RWPE1 (cell line): Measurements from ENCODE around the gene ASB2.

Source experiments
- CTCF ChIA-PET: fragments of 350-600 bp; sonication (Branson Sonifier 250); formaldehyde crosslinking; extraction: SDS; loops from one replicate; lab custom pipeline; 2021; lab: Yijun Ruan, JAX
- POLR2A ChIA-PET: fragments of 400-600 bp; formaldehyde crosslinking; extraction: SDS; loops from one replicate; lab custom pipeline; 2020; ENCODE audit warnings: antibody characterized with exemption; ENCODE audit not compliant: low non-redundant PET; lab: Yijun Ruan, JAX
- DNase-seq: peaks from one replicate; pipeline ENCODE4 v3.0.0; 2012; ENCODE audit warnings: low spot score
- H3K27ac ChIP-seq: fragments of 450-650 bp; 2 replicates; pipeline ENCODE4 v1.5.1; 2017
- CTCF ChIP-seq: fragments of 450-650 bp; conservative IDR thresholded peaks from 2 replicates; pipeline ENCODE4 v1.5.1; 2017; ENCODE audit warnings: low read depth, mild to moderate bottlenecking

ASB2 gene

GRCh38 chr14:93993382-93993781, 17.0 kb upstream of the ASB2 start:
- POLR2A ChIA-PET, result interaction anchor here (0.5 kb wide), 1 partner anchor 744 kb away, joined by 7 read pairs; no protein-coding TSS in a partner anchor
- no peak overlapping the region for H3K27ac ChIP-seq
- no peak for DNase-seq
- CTCF ChIA-PET, result interaction anchor here (0.6 to 2.3 kb wide), 2 partner anchors 25 to 54 kb away, joined by 3 to 9 read pairs; no protein-coding TSS in a partner anchor
- no peak for TF ChIP-seq CTCF

- TF ChIP-seq CTCF, result no peak
- no peak overlapping the region for H3K27ac ChIP-seq
- ChIA-PET CTCF (interaction anchor here (2.3 kb wide), 1 partner anchor 52 kb away, joined by 9 read pairs; no protein-coding TSS in a partner anchor), POLR2A (no interaction called here)
- DNase-seq, result no peak
These were observed 15.3 kb upstream of the ASB2 start for GRCh38 chr14:93991649-93992048.

GRCh38 chr14:93991212-93991611, 14.8 kb upstream of the ASB2 start:
- TF ChIP-seq CTCF, result no peak
- CTCF ChIA-PET, result no interaction called here
- DNase-seq, result no peak
- POLR2A ChIA-PET, result no interaction called here
- no peak overlapping the region for H3K27ac ChIP-seq

- ChIA-PET CTCF (no interaction called here), POLR2A (no interaction called here)
- no peak overlapping the region for H3K27ac ChIP-seq
- no peak for TF ChIP-seq CTCF
- DNase-seq, result no peak
These were observed 13.6 kb upstream of the ASB2 start for GRCh38 chr14:93989939-93990338.

GRCh38 chr14:93987815-93988476, 11.6 kb upstream of the ASB2 start:
- ChIA-PET CTCF (no interaction called here), POLR2A (no interaction called here)
- no peak for DNase-seq
- no peak for TF ChIP-seq CTCF
- H3K27ac ChIP-seq, result no peak overlapping the region

GRCh38 chr14:93987376-93987775, 11.0 kb upstream of the ASB2 start:
- no peak for TF ChIP-seq CTCF
- DNase-seq, result no peak
- H3K27ac ChIP-seq, result no peak overlapping the region
- ChIA-PET CTCF (interaction anchor here (0.6 kb wide), 1 partner anchor 20 kb away, joined by 4 read pairs; no protein-coding TSS in a partner anchor), POLR2A (no interaction called here)
